ENCODE data around the gene SV2A. TPM values are rescaled to one million over a fixed set of nuclear protein-coding genes. Genes with fewer than 3 reads are reported as not detected.
A peak's percentile ranks its signal among the peaks of the same experiment; 100 is the strongest.
"Not testable (repeated sequence)": the region's sequence is repeated elsewhere in the genome, so short reads cannot be mapped to it uniquely, and the experiment has no call there.

SV2A gene
- total and polyA plus RNA-seq, 4 donors = 0.13 to 0.51 (median 0.24) TPM

GRCh38 chr1:149886396-149887195, 31.0 kb downstream of the SV2A start:
- TF ChIP-seq EGR1 (IDR thresholded peaks at IDR 0.05; ENCODE audit: low read depth in 2 of 2) = peak in 1 of 2 donors; percentile 35
- peak; percentile 96 for TF ChIP-seq TAF1 (conservative IDR thresholded peaks at IDR 0.05)
- TF ChIP-seq RXRA (IDR thresholded peaks at IDR 0.05) = peak in 1 of 2 donors; percentile 56
- TF ChIP-seq REST (IDR thresholded peaks at IDR 0.05) = peak; percentile 95
- TF ChIP-seq, protein P1, sequence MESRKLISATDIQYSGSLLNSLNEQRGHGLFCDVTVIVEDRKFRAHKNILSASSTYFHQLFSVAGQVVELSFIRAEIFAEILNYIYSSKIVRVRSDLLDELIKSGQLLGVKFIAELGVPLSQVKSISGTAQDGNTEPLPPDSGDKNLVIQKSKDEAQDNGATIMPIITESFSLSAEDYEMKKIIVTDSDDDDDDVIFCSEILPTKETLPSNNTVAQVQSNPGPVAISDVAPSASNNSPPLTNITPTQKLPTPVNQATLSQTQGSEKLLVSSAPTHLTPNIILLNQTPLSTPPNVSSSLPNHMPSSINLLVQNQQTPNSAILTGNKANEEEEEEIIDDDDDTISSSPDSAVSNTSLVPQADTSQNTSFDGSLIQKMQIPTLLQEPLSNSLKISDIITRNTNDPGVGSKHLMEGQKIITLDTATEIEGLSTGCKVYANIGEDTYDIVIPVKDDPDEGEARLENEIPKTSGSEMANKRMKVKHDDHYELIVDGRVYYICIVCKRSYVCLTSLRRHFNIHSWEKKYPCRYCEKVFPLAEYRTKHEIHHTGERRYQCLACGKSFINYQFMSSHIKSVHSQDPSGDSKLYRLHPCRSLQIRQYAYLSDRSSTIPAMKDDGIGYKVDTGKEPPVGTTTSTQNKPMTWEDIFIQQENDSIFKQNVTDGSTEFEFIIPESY (IDR thresholded peaks at IDR 0.05) = peak; percentile 63
- TF ChIP-seq NR2F2 (IDR thresholded peaks at IDR 0.05) = peak; percentile 16
- TF ChIP-seq, protein P2, sequence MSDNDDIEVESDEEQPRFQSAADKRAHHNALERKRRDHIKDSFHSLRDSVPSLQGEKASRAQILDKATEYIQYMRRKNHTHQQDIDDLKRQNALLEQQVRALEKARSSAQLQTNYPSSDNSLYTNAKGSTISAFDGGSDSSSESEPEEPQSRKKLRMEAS (IDR thresholded peaks at IDR 0.05) = peak; percentile 49
- no peak for TF ChIP-seq YY1 (IDR thresholded peaks at IDR 0.05)
- TF ChIP-seq SP1 (IDR thresholded peaks at IDR 0.05) = peak; percentile 93
- no peak for TF ChIP-seq RAD21 (IDR thresholded peaks at IDR 0.05)
- TF ChIP-seq GABPA (IDR thresholded peaks at IDR 0.05 in 1 of 2, conservative IDR thresholded peaks at IDR 0.05 in 1 of 2) = no peak
- TF ChIP-seq, protein P3, sequence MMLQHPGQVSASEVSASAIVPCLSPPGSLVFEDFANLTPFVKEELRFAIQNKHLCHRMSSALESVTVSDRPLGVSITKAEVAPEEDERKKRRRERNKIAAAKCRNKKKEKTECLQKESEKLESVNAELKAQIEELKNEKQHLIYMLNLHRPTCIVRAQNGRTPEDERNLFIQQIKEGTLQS (IDR thresholded peaks at IDR 0.05) = no peak
- peak; percentile 31 for TF ChIP-seq FOXA2 (IDR thresholded peaks at IDR 0.05)
- TF ChIP-seq, protein P4, sequence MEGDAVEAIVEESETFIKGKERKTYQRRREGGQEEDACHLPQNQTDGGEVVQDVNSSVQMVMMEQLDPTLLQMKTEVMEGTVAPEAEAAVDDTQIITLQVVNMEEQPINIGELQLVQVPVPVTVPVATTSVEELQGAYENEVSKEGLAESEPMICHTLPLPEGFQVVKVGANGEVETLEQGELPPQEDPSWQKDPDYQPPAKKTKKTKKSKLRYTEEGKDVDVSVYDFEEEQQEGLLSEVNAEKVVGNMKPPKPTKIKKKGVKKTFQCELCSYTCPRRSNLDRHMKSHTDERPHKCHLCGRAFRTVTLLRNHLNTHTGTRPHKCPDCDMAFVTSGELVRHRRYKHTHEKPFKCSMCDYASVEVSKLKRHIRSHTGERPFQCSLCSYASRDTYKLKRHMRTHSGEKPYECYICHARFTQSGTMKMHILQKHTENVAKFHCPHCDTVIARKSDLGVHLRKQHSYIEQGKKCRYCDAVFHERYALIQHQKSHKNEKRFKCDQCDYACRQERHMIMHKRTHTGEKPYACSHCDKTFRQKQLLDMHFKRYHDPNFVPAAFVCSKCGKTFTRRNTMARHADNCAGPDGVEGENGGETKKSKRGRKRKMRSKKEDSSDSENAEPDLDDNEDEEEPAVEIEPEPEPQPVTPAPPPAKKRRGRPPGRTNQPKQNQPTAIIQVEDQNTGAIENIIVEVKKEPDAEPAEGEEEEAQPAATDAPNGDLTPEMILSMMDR (IDR thresholded peaks at IDR 0.05; ENCODE audit: low read depth, low read length, missing input control) = no peak
- no peak for TF ChIP-seq HNF4G (IDR thresholded peaks at IDR 0.05)
- TF ChIP-seq FOXA1 (IDR thresholded peaks at IDR 0.05) = peak; percentile 20
- TF ChIP-seq HNF4A (conservative IDR thresholded peaks at IDR 0.05) = peak in 1 of 2 donors; percentile 12
- peak in 1 of 2 donors; percentile 58 for TF ChIP-seq JUND (IDR thresholded peaks at IDR 0.05)
- under 1% methylated on average over 62 of the region's 62 CpGs for WGBS
- no peaks in the 10 kb centered on the region for H3K27me3 ChIP-seq (ENCODE audit: control insufficient read depth in 4 of 4, insufficient read depth in 4 of 4, low read length in 3 of 4)
- peak overlapping the region; percentile 60 to 82 (median 65) for H3K4me3 ChIP-seq (ENCODE audit: low read depth in 1 of 3, low read length in 3 of 3)
- H3K4me1 ChIP-seq (ENCODE audit: control insufficient read depth in 4 of 4, insufficient read depth in 4 of 4, low read length in 3 of 4) = peaks cover 6 to 38% (median 19%) of the 10 kb centered on the region in 4 donors
- peak overlapping the region; percentile 87 to 100 for H3K9ac ChIP-seq (ENCODE audit: low read depth in 1 of 2, low read length in 2 of 2)
- H3K9me3 ChIP-seq (ENCODE audit: control insufficient read depth in 4 of 4, low read length in 3 of 4) = no peaks in the 10 kb centered on the region
- peak; percentile 93 for DNase-seq (ENCODE audit: low spot score)
- peak overlapping the region; percentile 100 for H3K27ac ChIP-seq (ENCODE audit: low read depth in 1 of 2, low read length in 2 of 2)
- no peaks in the 10 kb centered on the region for H3K36me3 ChIP-seq (ENCODE audit: control insufficient read depth in 4 of 4, insufficient read depth in 3 of 4, low read depth in 1 of 4, low read length in 3 of 4)

DNA sequence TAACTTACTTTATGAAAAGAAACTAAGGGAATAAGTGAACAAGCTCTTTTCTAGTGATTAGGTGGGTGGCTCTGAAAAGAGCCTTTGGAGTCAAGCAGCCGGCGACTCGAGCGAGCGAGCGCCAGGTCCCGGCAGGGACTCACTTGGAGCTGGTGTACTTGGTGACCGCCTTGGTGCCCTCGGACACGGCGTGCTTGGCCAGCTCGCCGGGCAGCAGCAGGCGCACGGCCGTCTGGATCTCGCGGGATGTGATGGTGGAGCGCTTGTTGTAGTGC, 31.6 kb downstream of the SV2A start:
- not testable (repeated sequence) for H3K9me3 ChIP-seq (ENCODE audit: control insufficient read depth in 4 of 4, low read length in 3 of 4); H3K36me3 ChIP-seq (ENCODE audit: control insufficient read depth in 4 of 4, insufficient read depth in 3 of 4, low read depth in 1 of 4, low read length in 3 of 4); H3K27me3 ChIP-seq (ENCODE audit: control insufficient read depth in 4 of 4, insufficient read depth in 4 of 4, low read length in 3 of 4)
- WGBS = under 1% methylated on average over 19 of the region's 19 CpGs
- DNase-seq (ENCODE audit: low spot score) = peak; percentile 62
- Histone ChIP-seq H3K4me3 (ENCODE audit: low read depth in 1 of 3, low read length in 3 of 3) (peak overlapping the region; percentile 55 to 77 (median 60)), H3K27ac (ENCODE audit: low read depth in 1 of 2, low read length in 2 of 2) (peak overlapping the region; percentile 100), H3K9ac (ENCODE audit: low read depth in 1 of 2, low read length in 2 of 2) (peak overlapping the region; percentile 82 to 100), H3K4me1 (ENCODE audit: control insufficient read depth in 4 of 4, insufficient read depth in 4 of 4, low read length in 3 of 4) (peaks cover 6 to 38% (median 19%) of the 10 kb centered on the region in 4 donors)

All from liver (tissue), 9 donors.